HG02571 (cell line): ENCODE measurements around the gene ST3GAL3.

Experiments
- ATAC-seq: cut with Tn5 transposase; IDR thresholded peaks from one replicate; pipeline ENCODE4 v1.9.1; 2021; ENCODE audit warnings: mild to moderate bottlenecking, moderate library complexity; ENCODE audit not compliant: unreplicated experiment

The ST3GAL3 gene

DNA sequence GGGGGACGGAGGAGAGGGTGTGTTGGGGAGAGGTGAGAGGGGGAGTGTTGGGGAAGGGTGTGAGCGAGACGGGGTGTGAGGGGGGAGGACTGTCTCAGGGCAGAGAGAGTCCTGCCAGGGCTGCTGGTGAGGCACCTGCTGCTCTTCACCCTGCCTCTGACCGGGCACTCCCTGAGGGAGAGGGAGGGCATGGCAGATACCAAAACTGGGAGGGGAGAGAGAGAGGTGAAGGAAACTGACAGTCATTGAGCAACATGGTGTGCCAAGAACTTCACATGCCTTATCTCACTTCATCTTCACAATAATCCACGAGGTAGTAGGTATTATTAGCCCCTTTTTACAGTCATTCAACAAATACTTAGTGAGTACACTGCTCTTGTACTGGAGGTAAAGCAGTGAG lies 164.9 kb downstream of the ST3GAL3 start:
- ATAC-seq, result no peak

DNA sequence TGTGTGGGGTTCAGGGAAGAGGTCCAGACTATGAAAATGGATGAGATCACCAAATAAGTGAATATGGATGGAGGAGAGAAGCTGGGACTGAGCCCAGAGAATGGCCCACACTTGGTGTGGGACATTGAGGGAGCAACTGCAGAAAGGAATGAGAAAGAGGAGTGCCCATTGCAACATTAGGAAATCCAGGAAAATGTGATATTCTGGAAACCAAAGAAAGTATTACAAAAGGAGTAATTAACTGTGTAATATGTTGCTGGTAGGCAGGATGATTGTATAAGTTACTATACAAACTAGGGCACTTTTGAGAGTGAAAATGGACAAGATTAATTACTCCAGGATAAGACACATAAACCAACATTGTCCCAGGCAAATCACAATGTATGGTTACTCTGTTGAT lies 166.5 kb downstream of the ST3GAL3 start:
- ATAC-seq, result no peak

DNA sequence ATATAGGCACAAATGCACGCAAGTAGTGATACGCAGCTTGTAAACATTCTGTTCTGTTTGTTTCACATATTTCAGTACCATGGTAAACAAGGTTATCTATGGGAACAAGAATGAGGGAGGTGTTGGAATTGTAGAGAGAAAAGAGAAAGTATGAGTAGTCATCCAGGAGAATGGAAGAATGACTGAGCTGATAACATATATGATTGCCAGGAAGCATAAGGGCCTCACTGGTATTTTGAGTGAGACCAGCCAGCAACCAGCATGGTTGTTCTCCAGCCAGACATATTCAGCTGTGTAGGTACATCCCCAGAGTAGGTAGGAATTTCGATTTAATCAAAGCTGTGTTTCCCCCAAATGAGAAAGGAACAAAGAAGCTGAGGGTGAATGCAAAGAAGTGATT lies 167.4 kb downstream of the ST3GAL3 start:
- no peak for ATAC-seq

DNA sequence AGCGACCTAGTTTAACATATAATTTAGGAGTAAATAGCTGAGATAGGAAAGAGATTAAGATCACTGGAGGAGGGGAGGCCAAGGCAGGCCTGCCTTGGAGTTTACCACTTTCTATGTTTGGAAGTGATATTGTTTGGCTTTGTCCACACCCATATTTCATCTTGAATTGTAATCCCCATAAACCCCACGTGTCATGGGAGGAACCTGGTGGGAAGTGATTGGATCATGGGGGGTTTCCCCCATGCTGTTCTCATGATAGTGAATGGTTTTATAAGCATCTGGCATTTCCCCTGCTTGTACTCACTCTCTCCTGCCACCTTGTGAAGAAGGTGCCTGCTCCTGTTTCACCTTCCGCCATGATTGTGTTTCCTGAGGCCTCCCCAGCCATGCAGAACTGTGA lies 168.0 kb downstream of the ST3GAL3 start:
- no peak for ATAC-seq

DNA sequence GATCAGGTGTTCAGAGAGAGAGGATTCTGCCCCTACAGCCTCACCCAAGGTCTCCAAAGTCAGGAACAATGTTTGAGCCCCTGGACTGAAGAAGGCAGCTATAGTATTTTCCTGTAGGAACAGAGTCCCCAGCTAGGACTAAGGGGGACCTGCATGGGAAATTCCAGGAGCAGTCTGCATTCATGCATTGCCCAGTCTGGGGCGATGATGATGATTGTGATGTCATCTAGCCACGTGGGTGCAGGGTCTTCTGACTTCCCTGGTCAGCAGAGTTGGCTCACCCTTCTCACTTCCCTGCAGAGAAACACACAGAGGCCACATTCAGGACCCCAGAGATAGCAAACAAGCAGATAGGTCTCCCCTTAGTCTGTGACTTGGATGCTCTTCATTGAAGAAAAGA lies 169.8 kb downstream of the ST3GAL3 start:
- no peak for ATAC-seq

DNA sequence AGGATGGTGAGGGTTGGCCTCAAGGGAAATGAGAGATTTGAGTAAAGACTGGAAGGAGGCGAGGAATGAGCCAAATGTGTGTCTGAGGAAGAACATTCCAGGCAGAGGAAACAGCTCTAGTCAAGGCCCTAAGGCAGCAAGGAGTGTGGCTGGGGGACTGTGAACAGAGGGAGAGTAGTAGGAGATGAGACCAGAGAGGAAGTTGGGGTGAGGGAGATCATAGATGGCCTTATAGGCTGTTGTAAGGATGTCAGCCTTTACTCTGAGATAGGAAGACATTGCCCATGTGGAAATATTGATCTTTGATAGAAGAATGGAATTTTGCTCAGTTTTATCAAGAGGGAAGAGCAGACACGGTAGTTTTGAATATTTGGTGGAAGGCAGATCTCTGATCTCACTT lies 171.1 kb downstream of the ST3GAL3 start:
- no peak for ATAC-seq

DNA sequence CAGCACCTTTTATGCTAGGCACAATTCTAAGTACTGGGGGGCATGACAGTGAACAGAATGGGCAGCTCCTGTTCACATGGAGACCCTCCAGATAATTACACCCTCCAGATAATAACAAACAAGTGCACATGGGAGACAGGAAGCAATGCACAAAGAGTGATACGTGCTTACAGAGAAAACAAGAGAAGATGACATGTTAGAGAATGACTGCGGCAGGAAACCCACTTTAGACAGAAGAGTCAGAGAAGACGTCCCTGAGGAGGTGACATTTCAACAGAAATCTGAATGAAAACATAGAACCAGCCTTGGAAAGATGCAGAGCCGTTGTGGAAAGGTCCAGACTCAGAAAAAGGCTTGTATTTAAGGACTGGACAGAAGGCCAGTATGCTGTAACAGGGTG lies 171.5 kb downstream of the ST3GAL3 start:
- no peak for ATAC-seq

DNA sequence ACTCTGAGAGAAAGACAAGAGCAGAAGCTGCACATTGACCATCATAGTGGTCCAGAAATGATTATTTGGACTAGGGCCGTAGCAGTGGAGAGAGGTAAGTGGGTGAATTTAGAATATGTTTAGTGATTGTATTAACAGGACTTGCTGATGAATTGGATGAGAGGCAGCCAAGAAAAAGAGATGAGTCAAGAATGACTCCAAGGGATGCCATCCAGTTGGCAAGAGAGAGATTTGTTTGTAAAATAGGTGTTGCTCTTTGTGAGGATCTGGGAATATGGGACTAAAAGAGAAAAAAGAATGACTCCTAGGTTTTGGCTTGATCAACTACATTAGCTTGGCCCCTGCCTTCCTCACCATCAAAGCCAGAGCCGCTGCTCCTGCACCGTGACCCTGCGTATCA lies 172.1 kb downstream of the ST3GAL3 start:
- no peak for ATAC-seq

DNA sequence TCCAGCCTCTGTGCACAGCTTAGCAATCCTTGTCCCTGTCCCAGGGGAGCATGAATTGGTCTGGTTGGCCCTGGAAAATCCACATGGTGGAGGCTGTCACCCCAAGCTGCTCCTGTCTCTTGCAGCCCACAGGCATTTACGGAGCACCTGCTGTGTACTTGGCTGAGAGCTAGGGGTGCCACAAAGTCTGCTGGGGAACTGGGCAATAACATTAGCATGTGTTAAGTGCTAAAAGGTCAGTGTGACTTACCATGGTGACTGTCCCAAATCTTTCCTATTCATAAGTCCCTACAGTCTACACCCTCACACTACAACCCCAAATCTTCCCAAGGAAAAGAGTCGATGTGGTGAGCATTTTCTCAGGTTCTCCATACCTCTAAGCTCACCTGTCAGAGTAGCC lies 172.7 kb downstream of the ST3GAL3 start:
- ATAC-seq, result no peak

DNA sequence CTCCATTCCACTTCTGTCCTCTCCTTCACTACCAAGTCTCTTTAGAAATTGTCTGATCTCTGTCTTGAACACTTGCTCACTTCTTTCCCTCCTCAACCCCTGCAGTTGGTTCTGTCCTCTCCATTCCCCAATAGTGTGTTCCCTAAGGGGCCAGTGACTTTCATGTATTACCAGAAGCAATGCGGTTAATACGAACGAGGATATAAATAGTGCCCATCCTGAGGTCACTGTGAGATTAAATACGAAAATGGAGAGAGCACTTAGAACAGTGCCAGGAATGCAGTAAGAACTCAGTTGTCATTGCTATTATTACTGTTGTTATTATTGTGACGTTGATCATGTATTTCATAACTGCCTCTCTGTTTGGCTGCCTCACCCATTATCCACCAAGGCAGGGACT lies 173.3 kb downstream of the ST3GAL3 start:
- no peak for ATAC-seq

DNA sequence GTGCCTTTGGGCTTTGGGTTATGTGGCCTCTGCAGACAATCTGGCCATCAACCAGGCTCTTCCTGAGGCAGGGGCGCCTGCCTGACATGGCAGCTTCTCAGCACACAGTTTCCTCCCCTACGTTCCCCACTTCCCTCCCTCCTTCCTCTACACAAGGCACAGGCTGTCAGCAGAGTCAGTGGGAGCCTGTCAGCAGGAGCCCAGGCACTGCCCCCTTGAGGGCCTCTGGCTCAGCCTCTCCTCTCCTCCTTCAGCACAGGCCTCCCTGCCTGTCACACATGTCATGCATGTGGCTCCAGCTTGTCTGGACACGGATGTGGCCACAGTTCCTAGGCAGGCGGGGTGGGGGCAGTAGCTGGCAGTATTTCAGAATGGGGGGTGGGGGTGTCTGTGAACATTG lies 174.1 kb downstream of the ST3GAL3 start:
- no peak for ATAC-seq

DNA sequence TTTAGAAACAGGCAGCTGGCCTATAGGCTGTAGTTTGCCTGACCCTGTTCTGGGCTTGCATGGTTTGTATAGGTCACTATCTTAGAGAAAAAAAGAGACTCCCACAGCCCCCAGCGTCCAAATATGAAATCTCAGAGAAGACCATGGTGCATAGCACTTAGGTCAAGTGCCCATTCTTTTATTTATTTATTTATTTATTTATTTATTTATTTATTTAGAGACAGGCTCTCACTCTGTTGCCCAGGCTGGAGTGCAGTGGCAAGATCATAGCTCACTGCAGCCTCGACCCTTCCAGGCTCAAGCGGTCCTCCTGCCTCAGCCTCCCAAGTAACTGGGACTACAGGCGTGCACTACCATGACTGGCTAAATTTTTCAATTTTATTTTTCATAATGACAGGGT lies 175.4 kb downstream of the ST3GAL3 start:
- ATAC-seq, result no peak

DNA sequence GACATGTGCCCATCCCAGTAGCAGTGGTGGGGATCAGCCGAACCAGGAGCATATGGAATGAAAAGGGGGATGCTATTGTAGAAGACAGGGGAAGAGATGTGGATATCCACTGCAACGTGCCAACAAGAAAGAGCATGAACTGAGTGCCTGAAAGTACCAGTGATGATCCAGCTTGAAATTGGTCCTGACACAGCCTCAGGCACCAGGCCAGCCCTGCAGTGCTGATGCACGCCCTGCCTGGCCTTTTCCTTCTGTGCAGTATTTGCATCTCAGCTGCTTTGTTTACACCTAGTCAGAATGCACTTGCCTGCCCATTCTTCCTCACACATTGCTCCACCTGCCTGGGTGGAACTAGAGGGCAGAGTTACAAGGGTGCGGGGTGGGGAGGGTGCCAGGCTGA lies 176.0 kb downstream of the ST3GAL3 start:
- no peak for ATAC-seq

DNA sequence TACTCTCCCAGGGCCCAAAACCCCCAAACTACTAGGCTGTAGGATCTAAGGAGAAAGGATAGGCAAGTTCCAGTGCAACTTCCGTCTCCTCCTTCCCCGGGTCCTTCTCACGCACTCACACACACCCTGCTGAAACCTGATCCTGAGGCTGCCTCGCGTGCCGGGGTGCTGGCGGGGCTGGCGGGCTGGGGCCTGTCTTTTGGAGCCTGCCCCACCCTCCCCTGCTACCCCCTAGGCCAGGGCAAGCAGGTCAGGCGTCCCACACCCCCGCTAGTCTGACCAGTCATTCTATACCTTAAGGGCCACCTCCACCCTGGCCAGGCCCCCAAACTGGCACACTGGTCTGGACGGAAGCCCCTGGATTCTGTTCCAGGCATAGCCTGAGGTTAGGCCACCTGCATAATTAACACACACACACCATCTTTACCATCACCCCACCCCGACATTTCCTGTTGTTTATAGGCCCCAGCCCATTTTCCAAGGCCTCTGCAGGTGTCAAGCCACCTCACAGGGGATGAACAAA lies 178.0 kb downstream of the ST3GAL3 start:
- no peak for ATAC-seq

DNA sequence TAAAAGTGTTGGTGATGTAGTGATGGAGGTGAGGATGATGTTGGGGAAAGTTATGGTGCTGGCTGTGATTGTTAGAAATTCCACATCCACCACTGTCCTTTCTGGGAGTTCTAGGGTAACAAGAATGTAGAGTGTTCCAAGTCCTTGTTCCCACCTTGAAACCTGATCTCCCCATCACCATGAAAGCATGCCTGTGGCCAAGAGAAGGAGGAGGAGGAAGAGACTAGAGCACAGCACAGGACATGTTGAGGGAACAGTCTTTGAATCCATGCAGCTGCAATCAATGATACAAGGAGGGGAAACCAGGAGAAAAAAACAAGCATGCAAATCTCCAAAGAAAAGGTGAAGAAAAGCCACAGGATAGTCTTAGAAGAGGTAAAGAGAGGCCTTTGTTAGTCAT lies 180.4 kb downstream of the ST3GAL3 start:
- no peak for ATAC-seq

DNA sequence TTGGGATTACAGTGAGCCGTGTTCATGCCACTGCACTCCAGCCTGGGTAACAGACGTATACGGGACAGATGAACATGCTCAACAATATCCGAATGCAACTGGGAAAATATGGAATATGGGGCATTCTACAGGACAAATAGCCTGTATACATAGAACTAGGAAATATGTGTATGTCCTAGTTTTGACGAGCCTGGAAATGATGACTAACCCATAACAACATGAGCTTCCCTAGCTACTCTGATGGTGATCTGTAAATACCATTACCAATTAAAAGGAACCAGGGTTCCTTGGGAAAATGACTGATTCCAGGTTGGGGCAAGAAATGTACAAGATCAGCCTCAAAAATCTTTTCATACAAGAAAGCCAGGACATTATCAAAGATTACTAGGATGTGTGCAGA lies 183.5 kb downstream of the ST3GAL3 start:
- no peak for ATAC-seq

DNA sequence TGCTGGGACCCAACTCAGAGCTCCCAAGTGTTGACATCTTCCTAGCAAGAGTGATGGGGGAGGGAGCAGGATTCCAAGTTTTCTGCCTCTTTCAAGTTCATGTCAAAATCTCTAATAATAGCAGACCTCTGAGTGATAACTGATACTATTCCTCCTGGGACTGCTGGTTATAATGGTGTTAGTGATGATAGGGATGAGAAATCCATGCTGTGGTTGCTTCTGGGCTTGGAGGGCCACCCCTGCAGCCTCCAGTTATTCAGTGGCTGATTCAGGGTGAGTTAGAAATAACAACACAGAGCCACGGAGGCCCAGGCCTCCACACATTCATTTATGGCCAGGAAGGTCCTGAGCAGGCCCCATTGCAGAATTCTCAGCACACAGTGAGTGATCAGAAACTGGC lies 185.7 kb downstream of the ST3GAL3 start:
- ATAC-seq, result no peak

DNA sequence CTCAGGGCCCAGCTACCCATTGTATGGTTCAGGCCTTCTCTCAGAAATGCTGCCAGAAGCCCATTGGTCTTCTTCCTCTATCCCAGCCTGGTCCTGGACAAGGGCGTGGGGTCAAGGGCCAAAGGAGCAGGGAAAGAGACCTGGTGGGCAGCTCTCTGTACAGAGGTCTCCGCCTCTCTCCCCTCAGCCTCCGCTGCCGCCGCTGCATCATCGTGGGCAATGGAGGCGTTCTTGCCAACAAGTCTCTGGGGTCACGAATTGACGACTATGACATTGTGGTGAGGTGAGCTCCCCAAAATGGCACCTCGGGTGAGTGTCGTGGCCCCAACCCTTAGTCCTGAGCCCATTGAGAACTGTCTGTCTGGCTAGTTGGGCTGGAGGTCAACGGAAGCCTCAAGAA lies 191.6 kb downstream of the ST3GAL3 start:
- no peak for ATAC-seq

DNA sequence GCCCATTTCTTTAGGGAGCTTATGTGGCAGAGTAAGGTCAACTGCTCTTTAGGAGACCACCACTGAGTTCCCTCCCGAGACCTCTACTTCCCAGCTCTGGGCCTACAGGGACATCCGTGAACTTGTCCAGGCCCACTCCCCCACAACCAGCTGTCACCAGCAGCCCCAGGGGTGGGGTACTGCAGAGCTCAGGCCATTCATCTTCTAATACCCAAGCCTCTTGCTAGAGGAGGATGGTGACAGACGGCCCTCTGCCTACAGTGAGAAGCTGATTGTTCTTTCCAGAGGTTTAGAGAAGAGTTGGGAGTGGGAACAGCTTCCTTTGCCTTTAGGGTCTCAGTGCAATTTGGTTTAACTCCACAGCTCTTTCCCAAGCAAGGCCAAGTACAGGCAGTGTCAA lies 193.1 kb downstream of the ST3GAL3 start:
- ATAC-seq, result no peak

DNA sequence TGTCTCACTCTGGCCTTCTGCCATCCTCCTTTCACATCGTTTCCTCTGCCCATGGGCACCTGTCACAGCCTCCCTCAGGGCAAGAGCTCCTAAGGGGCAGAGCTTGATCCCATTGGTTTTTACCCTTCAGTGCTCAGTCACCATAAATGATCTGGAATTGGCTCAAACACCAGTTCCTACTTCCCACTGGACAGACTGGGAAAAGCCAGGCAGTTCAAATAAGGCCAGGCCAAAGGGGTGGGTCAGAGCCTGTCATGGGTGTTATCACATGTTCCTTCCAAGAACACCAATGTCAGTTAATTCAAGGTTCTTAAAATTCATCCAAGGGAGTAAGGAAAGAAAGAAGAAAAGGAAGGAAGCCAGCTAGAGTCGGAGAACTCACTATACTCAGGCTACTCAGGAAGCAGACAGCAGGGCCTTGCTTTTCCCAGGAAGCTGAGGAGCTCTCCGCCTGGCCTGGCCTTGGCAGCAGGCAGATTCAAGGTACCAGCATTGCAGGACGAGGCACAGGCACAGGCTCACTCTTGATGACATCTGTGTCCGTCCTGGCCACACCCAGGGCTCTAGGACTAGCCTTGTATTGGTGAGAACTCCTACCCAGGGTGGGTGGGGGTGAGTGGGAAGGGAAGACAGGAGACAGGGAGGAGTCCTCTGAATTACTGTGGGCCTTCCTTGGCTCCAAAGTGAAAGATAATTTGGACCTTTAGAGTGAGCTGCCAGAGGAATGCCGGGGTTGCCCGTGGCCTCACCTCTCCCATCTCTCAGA lies 194.0 kb downstream of the ST3GAL3 start:
- ATAC-seq, result no peak

DNA sequence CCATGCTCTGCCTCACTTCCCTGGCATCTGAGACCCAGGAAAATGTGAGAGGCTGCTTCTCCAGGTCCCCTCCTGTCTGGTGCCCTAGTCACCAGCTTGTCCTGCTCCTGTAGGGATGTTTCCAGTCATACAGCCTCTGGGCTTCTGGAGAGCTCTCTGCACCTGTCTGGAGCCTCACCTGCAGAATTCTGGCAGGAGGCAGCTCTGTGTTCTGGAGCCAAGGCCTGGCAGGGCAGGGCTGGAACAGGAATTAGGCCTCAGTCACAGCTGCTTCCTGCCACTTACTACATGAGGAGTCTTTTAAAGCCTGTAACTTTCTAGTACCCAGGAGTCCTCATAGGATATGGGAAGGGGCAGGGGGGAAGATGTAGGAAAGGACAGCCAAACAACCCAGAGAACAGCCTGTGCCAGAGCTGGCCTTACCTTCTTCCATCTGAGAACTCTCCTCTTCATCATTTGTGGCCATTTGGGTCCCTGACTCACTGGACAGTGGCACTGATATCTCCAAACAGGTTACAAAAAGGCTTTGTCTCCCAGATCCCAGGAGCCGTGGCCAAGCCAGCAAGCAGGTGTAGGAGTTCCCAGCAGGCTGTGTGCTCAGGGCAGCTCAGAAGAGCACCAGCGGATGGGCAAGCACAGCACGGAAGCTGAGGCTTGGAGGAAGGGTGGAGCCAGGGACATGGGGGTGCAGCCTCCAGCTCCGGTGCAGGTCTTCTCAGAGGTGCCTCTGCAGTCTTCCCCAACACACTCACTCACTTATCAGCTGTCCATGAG lies 194.9 kb downstream of the ST3GAL3 start:
- ATAC-seq, result no peak
